ENCODE results near the gene SYNM.

Gene SYNM

GRCh38 chr15:99145005-99145404, 40.1 kb downstream of the SYNM start:
- no peak for DNase-seq

GRCh38 chr15:99145778-99146177, 40.9 kb downstream of the SYNM start:
- no peak for DNase-seq

- no peak for DNase-seq
Measured at GRCh38 chr15:99146661-99147060, 41.8 kb downstream of the SYNM start.

- no peak for DNase-seq
Measured at GRCh38 chr15:99148851-99149276, 44.0 kb downstream of the SYNM start.

- DNase-seq: no peak
Measured at GRCh38 chr15:99149366-99149765, 44.5 kb downstream of the SYNM start.

- no peak for DNase-seq
Measured at GRCh38 chr15:99151156-99151555, 46.3 kb downstream of the SYNM start.

GRCh38 chr15:99153026-99153535, 48.2 kb downstream of the SYNM start:
- no peak for DNase-seq

GRCh38 chr15:99154271-99154670, 49.4 kb downstream of the SYNM start:
- DNase-seq: no peak

GRCh38 chr15:99155961-99156443, 51.1 kb downstream of the SYNM start:
- no peak for DNase-seq

- no peak for DNase-seq
Measured at GRCh38 chr15:99157456-99157855, 52.6 kb downstream of the SYNM start.

GRCh38 chr15:99158626-99159412, 53.9 kb downstream of the SYNM start:
- DNase-seq: no peak

GRCh38 chr15:99163271-99164062, 58.6 kb downstream of the SYNM start:
- DNase-seq: peak in 1 of 2 donors; percentile 1

GRCh38 chr15:99164119-99164518, 59.2 kb downstream of the SYNM start:
- DNase-seq: no peak

- DNase-seq: no peak
Measured at GRCh38 chr15:99165020-99165790, 60.3 kb downstream of the SYNM start.

- no peak for DNase-seq
Measured at GRCh38 chr15:99165956-99166689, 61.2 kb downstream of the SYNM start.

GRCh38 chr15:99167201-99167600, 62.3 kb downstream of the SYNM start:
- no peak for DNase-seq

- DNase-seq: no peak
Measured at GRCh38 chr15:99167640-99168039, 62.8 kb downstream of the SYNM start.

GRCh38 chr15:99168601-99169580, 64.0 kb downstream of the SYNM start:
- DNase-seq: no peak

- no peak for DNase-seq
Measured at GRCh38 chr15:99169769-99170311, 65.0 kb downstream of the SYNM start.

GRCh38 chr15:99170476-99171065, 65.7 kb downstream of the SYNM start:
- DNase-seq: no peak
